H1 (cell line): ENCODE measurements around the gene BSDC1. TPM values are rescaled to one million over a fixed set of nuclear protein-coding genes. Genes with fewer than 3 reads are reported as not detected.
A peak's percentile ranks its signal among the peaks of the same experiment; 100 is the strongest.

Experiments
- CTCF ChIA-PET: fragments of 300-600 bp; sonication (Branson Sonifier 250); formaldehyde crosslinking; loops from one replicate; lab custom pipeline; 2021; ENCODE audit not compliant: partially characterized antibody; lab: Charles Lee
- POLR2A ChIA-PET: fragments of 300-600 bp; sonication (Branson Sonifier 250); formaldehyde crosslinking; loops from one replicate; lab custom pipeline; 2021; ENCODE audit warnings: inconsistent platforms; ENCODE audit not compliant: partially characterized antibody; lab: Charles Lee
- DNase-seq, 2 experiments: peaks; one replicate each; pipeline versions ENCODE4 v3.0.0 to v3.0.0-alpha.2; 2010 to 2022; ENCODE audit warnings: low spot score in 2 of 2, low read depth in 1 of 2, mixed read lengths in 1 of 2
- FAIRE-seq: peaks from 2 replicates; lab custom pipeline; 2011; peaks lifted over from hg19 to GRCh38; lab: Jason Lieb, UNC
- H2AFZ ChIP-seq: 2 replicates; pipeline ENCODE4 v1.8.1; 2012; ENCODE audit warnings: low read length, inconsistent platforms
- H2AK5ac ChIP-seq: 2 replicates; pipeline ENCODE4 v1.6.1; 2013; ENCODE audit warnings: low read depth, low read length
- H2BK120ac ChIP-seq: replicated peaks from 2 replicates; pipeline ENCODE3; 2013; ENCODE audit warnings: low read depth, low read length, inconsistent platforms
- H2BK12ac ChIP-seq: 2 replicates; pipeline ENCODE4 v1.6.1; 2013; ENCODE audit warnings: low read depth, low read length
- H2BK15ac ChIP-seq: 2 replicates; pipeline ENCODE4 v1.6.1; 2013; ENCODE audit warnings: low read length
- H2BK20ac ChIP-seq: 2 replicates; pipeline ENCODE4 v1.6.1; 2013; ENCODE audit warnings: low read length
- H2BK5ac ChIP-seq: 2 replicates; pipeline ENCODE4 v1.6.1; 2013; ENCODE audit warnings: low read depth, low read length
- H3K14ac ChIP-seq: 2 replicates; pipeline ENCODE4 v1.6.1; 2013; ENCODE audit warnings: inconsistent platforms; ENCODE audit not compliant: insufficient read length
- H3K18ac ChIP-seq: 2 replicates; pipeline ENCODE4 v1.6.1; 2013; ENCODE audit warnings: low read length; ENCODE audit errors: extremely low read depth
- H3K23ac ChIP-seq: 2 replicates; pipeline ENCODE4 v1.6.1; 2013; ENCODE audit warnings: inconsistent platforms; ENCODE audit not compliant: insufficient read length
- H3K23me2 ChIP-seq: 2 replicates; pipeline ENCODE4 v1.6.1; 2013; ENCODE audit warnings: low read depth, low read length
- H3K27ac ChIP-seq: 2 replicates; pipeline ENCODE4 v1.6.1; 2011; ENCODE audit warnings: low read depth, low read length, inconsistent platforms
- H3K27me3 ChIP-seq, 4 experiments: replicated peaks in 1 of 4; 1 replicate in 1 of 4; 2 replicates in 3 of 4; pipeline versions ENCODE4 v1.6.1 to v1.8.1; 2011 to 2013; ENCODE audit warnings: low read length in 3 of 4, mild to moderate bottlenecking in 3 of 4, inconsistent platforms in 2 of 4, mixed read lengths in 2 of 4, moderate library complexity in 1 of 4; ENCODE audit not compliant: control insufficient read depth in 3 of 4, insufficient read depth in 3 of 4; ENCODE audit errors: extremely low read depth in 1 of 4
- H3K36me3 ChIP-seq, 4 experiments: 2 replicates each; pipeline versions ENCODE4 v1.6.1 to v1.8.1; 2011 to 2013; ENCODE audit warnings: mild to moderate bottlenecking in 4 of 4, low read length in 3 of 4, moderate library complexity in 2 of 4, control low read depth in 1 of 4, inconsistent platforms in 1 of 4; ENCODE audit not compliant: insufficient read depth in 4 of 4, control insufficient read depth in 2 of 4
- H3K4ac ChIP-seq: replicated peaks from 2 replicates; pipeline ENCODE3; 2013; ENCODE audit warnings: low read length, low read depth, mixed read lengths, inconsistent platforms; ENCODE audit not compliant: insufficient read length
- H3K4me1 ChIP-seq, 4 experiments: replicated peaks in 1 of 4; 1 replicate in 1 of 4; 2 replicates in 3 of 4; pipeline versions ENCODE4 v1.6.1 to v1.8.1; 2011 to 2013; ENCODE audit warnings: low read length in 3 of 4, inconsistent platforms in 2 of 4, mixed read lengths in 1 of 4; ENCODE audit not compliant: insufficient read depth in 4 of 4, control insufficient read depth in 3 of 4
- H3K4me2 ChIP-seq, 2 experiments: 2 replicates each; pipeline versions ENCODE4 v1.6.1 to v1.8.1; 2011 to 2013; ENCODE audit warnings: low read depth in 2 of 2, low read length in 2 of 2, control low read depth in 1 of 2, inconsistent platforms in 1 of 2, mild to moderate bottlenecking in 1 of 2; ENCODE audit not compliant: insufficient read depth in 1 of 2
- H3K4me3 ChIP-seq, 4 experiments: fragments of 200-600, 300-600 bp in 1 of 4; sonication (generic), shearing (Covaris generic), sonication (Bioruptor Twin) in 1 of 4; 2 replicates each; pipeline versions ENCODE4 v1.5.1 to v1.8.1; 2011 to 2016; ENCODE audit warnings: low read length in 4 of 4, low read depth in 3 of 4, control low read depth in 2 of 4, inconsistent platforms in 2 of 4, mild to moderate bottlenecking in 2 of 4, mixed read lengths in 1 of 4, moderate library complexity in 1 of 4; ENCODE audit not compliant: insufficient read depth in 2 of 4; ENCODE audit errors: extremely low read depth in 1 of 4
- H3K56ac ChIP-seq: replicated peaks from 2 replicates; pipeline ENCODE3; 2013; ENCODE audit warnings: low read depth, mild to moderate bottlenecking, mixed read lengths, low read length, inconsistent platforms; ENCODE audit not compliant: insufficient read length
- H3K79me1 ChIP-seq: 2 replicates; pipeline ENCODE4 v1.6.1; 2013; ENCODE audit warnings: low read depth, low read length, control low read depth
- H3K79me2 ChIP-seq, 2 experiments: 2 replicates each; pipeline versions ENCODE4 v1.6.1 to v1.8.1; 2012 to 2013; ENCODE audit warnings: low read length in 2 of 2, mild to moderate bottlenecking in 2 of 2, inconsistent platforms in 1 of 2; ENCODE audit not compliant: insufficient read depth in 2 of 2, control insufficient read depth in 1 of 2
- H3K9ac ChIP-seq, 4 experiments: replicated peaks in 1 of 4; 1 replicate in 1 of 4; 2 replicates in 3 of 4; pipeline versions ENCODE4 v1.6.1 to v1.8.1; 2011 to 2013; ENCODE audit warnings: low read depth in 3 of 4, low read length in 3 of 4, control low read depth in 2 of 4, mild to moderate bottlenecking in 2 of 4, moderate library complexity in 2 of 4, inconsistent platforms in 1 of 4; ENCODE audit errors: extremely low read depth in 1 of 4
- H3K9me3 ChIP-seq, 2 experiments: 2 replicates each; pipeline versions ENCODE4 v1.6.1 to v1.8.1; 2012 to 2013; ENCODE audit warnings: mild to moderate bottlenecking in 2 of 2, moderate library complexity in 2 of 2, control low read depth in 1 of 2, inconsistent platforms in 1 of 2, low read depth in 1 of 2, low read length in 1 of 2, mixed read lengths in 1 of 2; ENCODE audit not compliant: insufficient read depth in 2 of 2
- H4K20me1 ChIP-seq, 2 experiments: replicated peaks in 1 of 2; 2 replicates each; pipeline versions ENCODE3 to v1.8.1; 2011 to 2013; ENCODE audit warnings: inconsistent platforms in 2 of 2, low read length in 2 of 2, mild to moderate bottlenecking in 1 of 2; ENCODE audit not compliant: insufficient read depth in 2 of 2, control insufficient read depth in 1 of 2
- H4K5ac ChIP-seq: 2 replicates; pipeline ENCODE4 v1.6.1; 2013; ENCODE audit warnings: low read length, low read depth, mixed read lengths, inconsistent platforms; ENCODE audit not compliant: insufficient read length
- H4K8ac ChIP-seq: 2 replicates; pipeline ENCODE4 v1.8.0; 2013; ENCODE audit warnings: mild to moderate bottlenecking, moderate library complexity, low read length, inconsistent platforms; ENCODE audit not compliant: insufficient read depth; ENCODE audit errors: extremely low read depth
- H4K91ac ChIP-seq: replicated peaks from 2 replicates; pipeline ENCODE3; 2013; ENCODE audit warnings: low read length, mixed read lengths, inconsistent platforms; ENCODE audit not compliant: insufficient read length
- RNF2 ChIP-seq: fragments of 200-900, 300-1000 bp; sonication (generic); IDR thresholded peaks from 2 replicates; pipeline ENCODE4 v1.7.1; 2016; ENCODE audit warnings: borderline replicate concordance, low read depth, mild to moderate bottlenecking, antibody characterized with exemption, low read length; ENCODE audit not compliant: poor library complexity, severe bottlenecking; ENCODE audit errors: missing control alignments
- WGBS, 2 experiments: shearing (Covaris generic) in 1 of 2; methylation state at CpG; one replicate each; pipeline versions ENCODE4 v1.1.6 to v1.1.7; 2013 to 2015; ENCODE audit warnings: low lambda C conversion rate in 2 of 2, mixed read lengths in 2 of 2, inconsistent platforms in 1 of 2, low coverage in 1 of 2, missing lambda C conversion rate in 1 of 2; ENCODE audit not compliant: insufficient replicate concordance in 2 of 2, insufficient coverage in 1 of 2, insufficient read length in 1 of 2; ENCODE audit errors: extremely low coverage in 1 of 2, missing lambda C conversion rate in 1 of 2; 5-methylcytosine and 5-hydroxymethylcytosine counted together
- polyA plus RNA-seq, 7 experiments: library from polyadenylated mRNA; depleted of rRNA in 3 of 7; stranded (reverse) in 5 of 7; unstranded in 2 of 7; fragments of >200 nt in 5 of 7; fragments of 200-250 nt in 2 of 7; gene quantifications; 1 replicate in 5 of 7; 2 replicates in 1 of 7; 4 replicates in 1 of 7; pipeline versions ENCODE4 v1.2.1 to v1.2.3, GENCODE V29; 2011 to 2013; ENCODE audit warnings: missing spikeins in 2 of 7, mixed read lengths in 2 of 7
- total RNA-seq: library from RNA; stranded (reverse); fragmentation: NEBNext Ultra II Directional; extraction: Animal tissue kit (Norgen Biotek cat#: 25700); gene quantifications from 2 replicates; pipeline ENCODE4 v1.2.1, GENCODE V29; 2021
- TF ChIP-seq, protein P1 (sequence below), 3 experiments: IDR thresholded peaks; 1 replicate in 2 of 3; 2 replicates in 1 of 3; pipeline versions ENCODE4 v1.5.1 to v1.6.1; 2011; ENCODE audit warnings: low read length in 3 of 3, mild to moderate bottlenecking in 3 of 3, inconsistent platforms in 2 of 3, low read depth in 1 of 3, moderate library complexity in 1 of 3; ENCODE audit not compliant: insufficient read depth in 1 of 3; ENCODE audit errors: control extremely low read depth in 1 of 3

The BSDC1 gene
- total and polyA plus RNA-seq, 2 of the 8 experiments (the other 6 are each of a cell fraction or from before 2014, with no cell fraction given), result 24.8 to 40.7 TPM

GRCh38 chr1:32334274-32334861, 59.9 kb downstream of the BSDC1 start:
- peaks cover 9 to 18% of the 10 kb centered on the region in 2 experiments for H4K20me1 ChIP-seq
- TF ChIP-seq, protein P1, sequence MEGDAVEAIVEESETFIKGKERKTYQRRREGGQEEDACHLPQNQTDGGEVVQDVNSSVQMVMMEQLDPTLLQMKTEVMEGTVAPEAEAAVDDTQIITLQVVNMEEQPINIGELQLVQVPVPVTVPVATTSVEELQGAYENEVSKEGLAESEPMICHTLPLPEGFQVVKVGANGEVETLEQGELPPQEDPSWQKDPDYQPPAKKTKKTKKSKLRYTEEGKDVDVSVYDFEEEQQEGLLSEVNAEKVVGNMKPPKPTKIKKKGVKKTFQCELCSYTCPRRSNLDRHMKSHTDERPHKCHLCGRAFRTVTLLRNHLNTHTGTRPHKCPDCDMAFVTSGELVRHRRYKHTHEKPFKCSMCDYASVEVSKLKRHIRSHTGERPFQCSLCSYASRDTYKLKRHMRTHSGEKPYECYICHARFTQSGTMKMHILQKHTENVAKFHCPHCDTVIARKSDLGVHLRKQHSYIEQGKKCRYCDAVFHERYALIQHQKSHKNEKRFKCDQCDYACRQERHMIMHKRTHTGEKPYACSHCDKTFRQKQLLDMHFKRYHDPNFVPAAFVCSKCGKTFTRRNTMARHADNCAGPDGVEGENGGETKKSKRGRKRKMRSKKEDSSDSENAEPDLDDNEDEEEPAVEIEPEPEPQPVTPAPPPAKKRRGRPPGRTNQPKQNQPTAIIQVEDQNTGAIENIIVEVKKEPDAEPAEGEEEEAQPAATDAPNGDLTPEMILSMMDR (IDR thresholded peaks at IDR 0.05; ENCODE audit: control extremely low read depth in 1 of 3, insufficient read depth in 1 of 3, low read depth in 1 of 3, low read length in 3 of 3), result no peak
- no peak for TF ChIP-seq RNF2

More at GRCh38 chr1:32334274-32334861, 59.9 kb downstream of the BSDC1 start:
- no peak overlapping the region for H3K18ac ChIP-seq
- H3K23me2 ChIP-seq, result peaks cover 10% of the 10 kb centered on the region; the same call in 1 of the 2 replicates
- H2BK15ac ChIP-seq, result no peak overlapping the region
- peak overlapping the region; percentile 92 for H3K27ac ChIP-seq
- peaks cover 5 to 34% (median 25%) of the 10 kb centered on the region in 4 experiments for H3K4me1 ChIP-seq
- peak overlapping the region; percentile 47 for H4K91ac ChIP-seq
- H3K9me3 ChIP-seq, result no peaks in the 10 kb centered on the region
- peaks cover 12 to 56% (median 21%) of the 10 kb centered on the region in 4 experiments; a peak in 7 of 8 replicates for H3K36me3 ChIP-seq
- no peak overlapping the region for H3K4ac ChIP-seq
- no peak for FAIRE-seq
- no peak overlapping the region for H2BK12ac ChIP-seq
- WGBS, 2 experiments, result 64% methylated on average over 9 of the region's 9 CpGs; no CpG with 5 or more reads in 1 of the 2 experiments
- H3K9ac ChIP-seq, result peak overlapping the region in 3 of 4 experiments; percentile 86 to 91 (median 87); a peak in 6 of 7 replicates
- POLR2A ChIA-PET, result interaction anchor here (0.6 to 13.4 kb wide), 22 partner anchors 13 to 135 kb away, joined by 3 to 321 read pairs (median 6); partner anchors contain the start of genes BSDC1, CCDC28B, EIF3I and FAM167B
- H3K79me1 ChIP-seq, result peaks cover 2% of the 10 kb centered on the region; the same call in 1 of the 2 replicates
- no peak overlapping the region for H3K23ac ChIP-seq
- H4K8ac ChIP-seq, result peak overlapping the region; percentile 83; the same call in 1 of the 2 replicates
- H3K4me2 ChIP-seq, result peak overlapping the region; percentile 83 to 93
- no peak overlapping the region for H2BK20ac ChIP-seq
- peak overlapping the region; percentile 92 to 94 (median 93) for H3K4me3 ChIP-seq
- H3K27me3 ChIP-seq, result peaks cover 0 to 7% (median 2%) of the 10 kb centered on the region in 4 experiments; a peak in 4 of 7 replicates
- DNase-seq, result no peak
- H2AFZ ChIP-seq, result no peak overlapping the region
- H3K79me2 ChIP-seq, result peaks cover 4 to 21% of the 10 kb centered on the region in 2 experiments; a peak in 3 of 4 replicates
- no peak overlapping the region for H4K5ac ChIP-seq
- H2BK5ac ChIP-seq, result peak overlapping the region; percentile 73; the same call in 1 of the 2 replicates
- peak overlapping the region; percentile 85; the same call in 1 of the 2 replicates for H2AK5ac ChIP-seq
- H2BK120ac ChIP-seq, result no peak overlapping the region
- H3K56ac ChIP-seq, result no peak overlapping the region
- H3K14ac ChIP-seq, result no peak overlapping the region
- CTCF ChIA-PET, result interaction anchor here (1.0 to 1.2 kb wide), 3 partner anchors 18 to 119 kb away, joined by 3 to 4 read pairs (median 3); no protein-coding TSS in a partner anchor
